NCI-H345 treated with DMSO at 0.1 percent for 48 hours (cell line): Measurements from ENCODE around the gene TSACC.
A peak's percentile ranks its signal among the peaks of the same experiment; 100 is the strongest.
"Not testable (repeated sequence)": the region's sequence is repeated elsewhere in the genome, so short reads cannot be mapped to it uniquely, and the experiment has no call there.

Experiments
- DNase-seq: peaks from one replicate; lab custom pipeline; 2025; ENCODE audit not compliant: unreplicated experiment; lab: John Stamatoyannopoulos, UW

Gene TSACC

GRCh38 chr1:156338180-156338976 lies at the start of gene TSACC, which contains the start of gene CCT3:
TSACC (plus strand) TSS chr1:156338526; CDS start chr1:156339758, 1,232 bp downstream.
CCT3 (minus strand) TSS chr1:156338292; CDS start chr1:156338184, 108 bp downstream.
- DNase-seq, result peak; percentile 100

DNA sequence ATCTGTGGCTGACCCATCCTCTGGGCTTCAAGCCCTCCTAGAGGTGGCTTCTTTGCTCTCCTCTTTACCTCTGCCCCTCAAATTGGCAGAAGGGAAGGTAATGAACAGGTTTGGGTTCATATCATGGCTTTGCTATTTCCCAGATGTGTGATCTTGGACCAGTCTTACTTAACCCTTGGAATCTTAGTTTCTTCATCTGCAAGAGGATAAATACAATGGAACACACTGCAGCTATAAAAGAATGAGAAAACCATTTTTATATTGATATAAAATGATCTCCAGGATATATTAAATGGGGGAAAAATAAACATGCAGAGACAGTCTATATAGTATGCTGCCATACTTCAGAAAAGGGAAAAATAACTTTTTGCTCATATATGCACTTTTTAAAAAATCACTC lies 48.5 kb upstream of the TSACC start:
- DNase-seq, result no peak

GRCh38 chr1:156291226-156292061 lies 46.9 kb upstream of the TSACC start:
- DNase-seq, result no peak

- DNase-seq, result no peak
Observed at GRCh38 chr1:156293098-156293434, 45.3 kb upstream of the TSACC start.

GRCh38 chr1:156293895-156294294 lies 44.4 kb upstream of the TSACC start:
- DNase-seq, result no peak

GRCh38 chr1:156295391-156295947 lies 42.9 kb upstream of the TSACC start, which contains the start of gene GLMP:
GLMP (minus strand) TSS chr1:156295679; CDS start chr1:156295645, 34 bp downstream.
- peak; percentile 99 for DNase-seq

- no peak for DNase-seq
Observed at GRCh38 chr1:156298852-156299357, 39.4 kb upstream of the TSACC start, which contains the start of gene VHLL. VHLL (minus strand) TSS chr1:156299307; CDS start chr1:156299189, 118 bp downstream.

DNA sequence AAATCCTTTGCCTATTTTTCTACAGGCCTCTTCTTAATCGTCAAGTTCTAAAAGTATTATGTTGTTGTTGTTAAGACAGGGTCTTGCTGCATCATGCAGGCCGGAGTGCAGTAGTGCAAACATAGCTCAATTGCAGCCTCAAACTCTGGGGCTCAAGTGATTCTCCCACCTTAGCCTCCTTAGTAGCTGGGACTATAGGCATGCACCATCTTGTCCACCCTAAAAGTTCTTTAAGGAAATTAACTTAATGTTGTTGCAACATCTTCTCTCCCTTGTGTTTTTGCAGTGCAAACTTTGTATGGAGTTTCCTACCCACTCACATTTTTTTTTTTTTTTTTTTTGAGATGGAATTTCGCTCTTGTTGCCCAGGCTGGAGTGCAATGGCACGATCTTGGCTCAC lies 35.1 kb upstream of the TSACC start:
- DNase-seq, result no peak

- no peak for DNase-seq
Observed at GRCh38 chr1:156305215-156305614, 33.1 kb upstream of the TSACC start.

GRCh38 chr1:156308078-156308477 lies 30.2 kb upstream of the TSACC start:
- no peak for DNase-seq

GRCh38 chr1:156310962-156311361 lies 27.4 kb upstream of the TSACC start:
- DNase-seq, result no peak

DNA sequence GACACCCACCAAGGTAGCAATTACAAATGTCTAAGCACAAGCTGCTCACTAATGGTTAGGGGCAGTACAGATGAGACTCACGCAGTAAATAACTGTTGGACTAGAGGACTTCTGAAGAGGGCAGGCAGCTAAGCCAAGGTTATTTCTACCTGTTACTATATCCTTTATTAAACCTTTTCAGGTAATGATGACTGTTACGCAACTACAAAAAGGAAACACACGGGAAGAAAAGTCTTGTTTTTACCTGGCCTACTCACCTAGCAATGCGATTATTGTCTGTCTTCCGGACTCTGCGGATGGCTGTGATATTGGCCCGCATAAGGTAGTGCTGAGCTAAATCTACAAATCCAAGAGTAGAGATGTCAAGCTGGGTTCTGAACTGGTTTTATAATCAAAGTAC lies 21.4 kb upstream of the TSACC start:
- DNase-seq, result no peak

DNA sequence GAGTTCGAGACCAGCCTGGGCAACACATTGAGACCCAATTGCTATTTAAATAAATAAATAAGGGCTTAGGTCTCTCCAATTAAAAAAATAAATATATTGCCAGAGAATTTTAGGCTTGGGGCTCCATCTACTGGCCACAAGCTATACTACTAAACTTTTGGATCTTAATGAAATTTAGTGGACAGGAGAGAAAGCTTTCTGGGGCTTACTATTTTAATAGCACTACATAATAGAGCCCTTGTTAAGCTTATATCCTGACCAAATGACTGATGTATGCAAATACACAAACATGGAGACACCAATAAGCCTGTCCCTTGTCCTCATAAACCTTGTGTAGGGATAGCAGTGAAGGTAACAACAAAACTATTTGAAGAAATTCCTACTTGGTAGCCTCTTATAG lies 18.7 kb upstream of the TSACC start:
- DNase-seq, result peak; percentile 45

GRCh38 chr1:156320560-156320959 lies 17.8 kb upstream of the TSACC start:
- no peak for DNase-seq

DNA sequence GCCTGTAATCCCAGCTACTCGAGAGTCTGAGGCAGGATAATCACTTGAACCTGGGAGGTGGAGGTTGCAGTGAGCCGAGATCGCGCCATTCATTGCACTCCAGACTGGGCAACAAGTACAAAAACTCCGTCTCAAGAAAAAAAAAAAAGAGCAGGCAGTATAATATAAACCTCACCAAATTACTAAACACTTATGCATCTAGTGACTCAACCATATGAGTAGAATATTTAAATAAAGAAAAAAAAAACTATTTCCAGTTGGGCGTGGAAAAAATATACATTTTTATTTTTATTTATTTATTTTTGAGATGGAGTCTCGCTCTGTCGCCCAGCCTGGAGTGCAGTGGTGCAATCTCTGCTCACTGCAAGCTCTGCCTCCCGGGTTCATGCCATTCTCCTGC lies 15.1 kb upstream of the TSACC start:
- not testable (repeated sequence) for DNase-seq

DNA sequence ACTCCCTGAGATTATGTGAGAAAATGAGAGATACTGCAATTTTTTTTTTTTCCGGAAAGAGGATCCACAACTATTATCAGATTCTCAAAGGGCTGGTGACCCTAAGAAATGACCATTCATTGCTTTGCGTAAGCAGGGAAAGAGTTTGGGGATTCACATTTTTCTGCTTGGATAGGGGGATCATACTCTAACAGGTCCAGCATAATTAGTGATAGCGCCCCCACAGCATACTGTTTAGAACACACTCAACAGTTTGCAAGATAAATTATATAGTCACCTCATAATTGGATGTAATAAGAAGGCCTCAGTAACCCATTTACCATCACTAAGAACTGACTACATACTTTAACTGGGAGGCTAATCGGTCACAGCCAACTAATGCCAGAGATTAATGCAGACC lies 2.1 kb upstream of the TSACC start:
- no peak for DNase-seq

GRCh38 chr1:156337052-156337887 lies 1.1 kb upstream of the TSACC start:
- DNase-seq, result peak; percentile 53

GRCh38 chr1:156337888-156338179 lies 492 bp upstream of the TSACC start:
- no peak for DNase-seq

DNA sequence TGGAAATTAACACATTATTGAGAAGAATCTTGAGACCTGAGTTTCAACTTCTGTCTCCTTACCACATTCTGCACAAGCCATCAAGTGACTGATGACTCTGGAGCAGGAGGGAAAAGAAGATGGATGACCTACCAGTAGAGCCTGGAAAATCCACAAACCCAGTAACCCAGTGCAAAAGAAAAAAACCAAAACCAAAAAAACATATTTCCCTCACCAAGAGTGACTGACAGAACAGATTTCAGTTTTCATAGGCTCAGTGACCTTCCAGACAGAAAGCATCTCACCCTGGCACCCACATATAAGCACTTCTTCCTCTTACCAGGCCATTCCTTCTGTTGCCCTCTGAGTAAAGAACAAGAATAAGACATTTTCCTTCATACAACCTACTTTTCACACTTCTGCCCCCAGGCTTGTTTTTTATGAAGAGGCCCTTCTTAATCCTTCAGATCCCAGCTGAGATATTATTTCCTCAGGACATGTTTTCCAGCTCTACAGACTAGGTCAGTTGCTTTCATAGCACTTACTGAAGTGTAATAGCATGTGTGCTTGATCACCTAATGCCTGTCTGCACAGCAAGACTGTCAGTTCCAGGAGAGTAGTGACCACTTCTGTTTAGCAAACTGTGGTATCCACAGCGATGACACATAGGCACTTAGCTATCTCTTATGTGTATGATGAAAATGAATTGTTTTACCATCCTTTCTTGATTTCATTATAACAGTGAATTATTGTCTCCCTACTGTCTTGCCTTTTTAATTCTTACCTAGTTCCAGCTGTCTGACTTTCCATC lies 4.0 kb downstream of the TSACC start:
- no peak for DNase-seq

DNA sequence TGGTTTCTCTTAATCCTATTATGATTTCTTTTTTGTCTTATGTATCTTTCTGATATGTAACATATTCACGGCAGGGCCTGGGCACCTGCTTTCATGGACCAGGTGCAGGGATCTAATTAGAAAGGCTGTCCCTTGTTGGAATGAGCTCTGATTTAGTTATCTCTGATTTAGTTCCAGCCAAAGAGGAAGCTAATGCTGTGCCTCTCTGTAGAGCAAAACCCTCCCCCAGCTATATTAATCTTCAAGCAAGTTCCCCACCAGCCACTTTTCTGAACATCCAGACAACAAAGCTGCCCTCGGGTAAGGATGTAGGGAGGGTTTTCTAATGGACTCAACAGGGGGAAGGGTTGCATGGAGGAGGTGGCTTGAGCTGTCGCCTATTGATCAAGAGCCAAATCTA lies 6.1 kb downstream of the TSACC start:
- no peak for DNase-seq
